Inflammatory macrophage (primary cell): ENCODE data around the gene NEUROD1.

ENCODE experiments used
- DNase-seq, 2 donors: peaks; one replicate each; pipeline ENCODE4 v3.0.0-alpha.2; 2020 to 2022

Gene NEUROD1

DNA sequence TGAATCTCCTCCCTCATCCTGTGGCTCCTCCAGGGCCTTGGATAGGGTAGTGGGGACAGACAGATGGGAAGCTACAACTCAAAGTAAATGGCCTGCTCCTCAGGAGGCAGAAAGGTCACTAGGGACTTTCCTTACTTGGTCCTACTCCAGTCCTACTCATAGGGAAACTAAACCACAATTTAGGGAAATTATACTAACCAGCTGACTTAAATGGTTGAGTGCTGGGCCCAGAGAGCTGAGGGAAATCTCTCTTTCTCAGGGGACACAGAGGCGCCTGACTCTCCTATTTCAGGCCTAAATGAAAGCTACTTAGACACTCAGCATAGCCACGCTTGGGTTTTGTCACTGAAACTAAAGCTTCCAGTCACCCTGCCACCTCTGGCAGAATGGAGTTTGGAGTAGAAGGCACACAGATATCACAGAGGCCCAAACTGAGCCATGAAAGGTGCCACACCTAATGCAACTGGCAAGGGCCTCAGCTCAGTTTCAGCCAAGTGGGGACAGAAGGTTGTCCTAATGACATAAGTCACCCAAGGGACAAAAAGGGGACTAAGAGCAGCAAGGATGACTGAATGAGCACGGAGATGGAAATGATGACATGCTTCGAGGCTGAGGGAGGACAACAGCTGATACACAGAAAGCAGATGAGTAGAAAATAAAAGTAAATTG is 47.5 kb downstream of the NEUROD1 start:
- DNase-seq = peak; percentile 11 to 13

DNA sequence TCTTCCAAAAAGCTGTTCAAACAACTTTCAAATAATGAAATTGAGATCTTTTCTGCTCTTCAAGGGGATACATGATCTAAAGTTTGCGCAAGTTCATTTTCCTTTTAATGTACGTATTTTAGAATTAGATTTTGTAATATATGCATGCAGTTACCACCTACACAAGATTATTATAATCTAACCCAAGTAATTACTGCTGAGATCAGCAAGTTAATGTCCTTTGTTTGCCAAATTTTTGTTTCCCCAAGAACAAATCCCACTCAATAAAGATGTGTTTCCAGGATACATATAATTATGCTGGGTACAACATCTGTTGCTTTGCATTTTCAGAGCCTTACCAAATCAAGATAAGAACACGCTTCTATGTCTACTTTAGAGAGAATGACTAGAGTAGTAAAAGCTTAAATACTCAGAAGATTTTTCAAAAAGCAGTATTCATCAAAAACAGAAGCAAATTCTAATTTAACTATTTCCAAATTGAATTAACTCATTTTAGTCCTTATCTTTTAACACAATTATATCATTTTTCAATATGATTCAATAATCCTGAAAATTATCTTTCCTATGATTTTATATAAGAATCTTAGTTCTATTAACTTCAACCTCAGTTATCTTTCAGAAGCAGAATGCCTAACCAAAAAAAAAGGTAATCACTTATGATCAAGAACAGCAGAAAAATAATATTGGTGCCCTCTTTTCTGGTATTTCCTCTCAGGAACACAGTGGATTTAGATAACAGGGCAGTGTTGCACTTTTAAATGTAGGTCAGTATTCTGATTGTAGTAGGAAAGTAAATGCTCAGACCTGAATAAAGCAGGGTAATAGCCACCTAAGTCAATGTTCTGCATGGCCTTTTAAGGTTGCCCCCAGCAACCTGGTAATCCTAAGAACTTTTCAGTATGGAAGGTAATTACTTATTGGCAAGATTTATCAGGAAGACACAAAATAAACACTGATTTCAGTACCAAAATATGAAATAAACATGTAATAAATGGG is 51.4 kb downstream of the NEUROD1 start:
- no peak for DNase-seq

DNA sequence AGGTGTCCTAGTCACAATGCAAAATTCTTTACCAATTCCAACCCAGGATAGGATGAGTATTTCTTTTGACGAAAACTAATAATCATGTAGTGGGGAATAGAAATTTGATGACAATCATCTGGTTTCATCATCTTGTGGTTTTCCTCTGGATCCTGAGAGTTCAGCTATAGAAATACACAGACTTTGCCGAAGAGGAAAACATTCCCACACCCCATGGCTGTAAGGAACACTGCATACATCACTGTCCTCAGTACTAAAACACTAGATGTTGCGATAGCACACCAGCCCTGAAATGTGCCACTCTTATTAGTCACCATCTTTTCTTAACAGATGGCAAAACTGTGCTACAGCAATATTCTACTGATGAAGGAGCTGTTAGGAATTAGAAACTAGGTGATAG is 52.8 kb downstream of the NEUROD1 start:
- no peak for DNase-seq

DNA sequence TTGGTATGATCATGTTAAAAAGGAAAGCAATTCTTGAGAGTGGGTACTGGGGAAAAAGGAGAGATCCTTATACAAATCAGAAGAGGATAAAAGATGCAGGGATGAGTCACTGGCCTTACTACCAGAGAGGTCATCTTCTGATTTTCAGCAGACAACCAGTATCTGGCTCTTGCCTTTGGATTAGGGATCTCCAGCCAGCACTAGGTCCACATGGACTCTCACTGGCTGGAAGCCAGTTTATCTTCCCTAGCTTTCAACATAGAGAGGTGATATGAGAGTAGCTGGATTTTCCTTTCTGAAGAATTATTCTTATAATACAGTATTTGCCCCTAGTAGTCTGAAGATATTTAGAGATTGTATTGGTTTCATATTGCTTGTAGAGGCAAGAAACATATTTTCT is 53.6 kb downstream of the NEUROD1 start:
- no peak for DNase-seq
